HL-60 (cell line): ENCODE results near the gene AGAP1.

Experiments used
- GABPA ChIP-seq: IDR thresholded peaks from 2 replicates; pipeline ENCODE4 v1.6.1; 2012; ENCODE audit warnings: low read depth
- POLR2AphosphoS5 ChIP-seq: IDR thresholded peaks from 2 replicates; pipeline ENCODE4 v1.6.1; 2012; ENCODE audit warnings: low read depth
- SPI1 ChIP-seq: IDR thresholded peaks from 2 replicates; pipeline ENCODE4 v1.6.1; 2012; ENCODE audit warnings: low read depth, mild to moderate bottlenecking, borderline replicate concordance
- TF ChIP-seq, protein P1 (sequence below): IDR thresholded peaks from one replicate; pipeline ENCODE4 v1.5.1; 2011; ENCODE audit warnings: low read length, control low read depth, inconsistent platforms; ENCODE audit not compliant: insufficient read depth

DNA sequence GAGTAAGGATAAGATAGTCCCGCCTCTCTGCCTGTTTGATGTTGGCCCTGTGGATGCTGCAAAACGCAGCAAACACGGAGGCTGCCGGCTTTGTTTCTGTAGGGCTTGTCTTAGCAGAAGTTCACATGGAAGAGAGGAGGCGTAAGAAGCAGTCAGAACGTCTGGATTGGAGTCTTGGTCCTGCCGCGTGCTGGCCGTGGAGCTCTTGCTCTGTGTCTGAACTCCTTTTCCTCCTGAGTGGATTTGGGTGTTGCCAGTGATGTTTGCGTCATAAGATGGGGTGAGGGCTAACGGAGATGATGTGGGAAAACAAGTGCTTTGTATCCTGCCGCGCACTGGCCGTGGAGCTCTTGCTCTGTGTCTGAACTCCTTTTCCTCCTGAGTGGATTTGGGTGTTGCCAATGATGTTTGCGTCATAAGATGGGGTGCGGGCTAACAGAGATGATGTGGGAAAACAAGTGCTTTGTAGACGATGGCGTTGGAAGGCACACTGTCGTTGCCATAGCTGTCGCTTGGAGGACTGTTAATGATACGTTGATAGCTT lies 240.9 kb downstream of the AGAP1 start:
- TF ChIP-seq, protein P1, sequence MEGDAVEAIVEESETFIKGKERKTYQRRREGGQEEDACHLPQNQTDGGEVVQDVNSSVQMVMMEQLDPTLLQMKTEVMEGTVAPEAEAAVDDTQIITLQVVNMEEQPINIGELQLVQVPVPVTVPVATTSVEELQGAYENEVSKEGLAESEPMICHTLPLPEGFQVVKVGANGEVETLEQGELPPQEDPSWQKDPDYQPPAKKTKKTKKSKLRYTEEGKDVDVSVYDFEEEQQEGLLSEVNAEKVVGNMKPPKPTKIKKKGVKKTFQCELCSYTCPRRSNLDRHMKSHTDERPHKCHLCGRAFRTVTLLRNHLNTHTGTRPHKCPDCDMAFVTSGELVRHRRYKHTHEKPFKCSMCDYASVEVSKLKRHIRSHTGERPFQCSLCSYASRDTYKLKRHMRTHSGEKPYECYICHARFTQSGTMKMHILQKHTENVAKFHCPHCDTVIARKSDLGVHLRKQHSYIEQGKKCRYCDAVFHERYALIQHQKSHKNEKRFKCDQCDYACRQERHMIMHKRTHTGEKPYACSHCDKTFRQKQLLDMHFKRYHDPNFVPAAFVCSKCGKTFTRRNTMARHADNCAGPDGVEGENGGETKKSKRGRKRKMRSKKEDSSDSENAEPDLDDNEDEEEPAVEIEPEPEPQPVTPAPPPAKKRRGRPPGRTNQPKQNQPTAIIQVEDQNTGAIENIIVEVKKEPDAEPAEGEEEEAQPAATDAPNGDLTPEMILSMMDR = no peak
- TF ChIP-seq GABPA (no peak), SPI1 (no peak), POLR2AphosphoS5 (no peak)
